ENCODE data around the gene LY86. TPM values are rescaled to one million over a fixed set of nuclear protein-coding genes. Genes with fewer than 3 reads are reported as not detected.

The LY86 gene
- total RNA-seq, 1 experiment from 2014 or later: not detected

DNA sequence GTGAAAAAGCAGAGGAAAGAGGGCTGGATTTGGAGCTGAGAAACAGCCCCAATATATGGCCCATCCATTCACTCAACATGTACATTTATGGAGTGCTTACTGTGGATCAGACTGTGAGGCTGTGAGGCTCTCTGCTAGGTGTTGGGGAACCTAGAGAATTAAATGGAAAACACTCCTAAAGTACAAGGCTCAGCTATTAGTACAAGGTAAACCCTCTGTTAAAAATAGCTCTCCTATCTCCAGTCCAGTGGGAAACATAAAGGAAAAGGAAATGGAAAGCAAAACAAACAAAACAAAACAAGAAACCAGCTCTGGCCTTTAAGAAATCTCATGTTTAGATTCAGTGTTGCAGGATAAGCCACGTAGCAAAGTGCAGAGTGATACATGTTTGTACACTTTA lies 35.0 kb downstream of the LY86 start:
- H4K8ac ChIP-seq (replicated peaks; ENCODE audit: insufficient read length, low read depth, low read length): no peak overlapping the region
- no peaks in the 10 kb centered on the region for H3K79me2 ChIP-seq (ENCODE audit: insufficient read depth, low read length)
- no peak overlapping the region for H3T11ph ChIP-seq (ENCODE audit: low read length)
- H3K27me3 Mint-ChIP-seq (ENCODE audit: low read depth): peaks cover 20% of the 10 kb centered on the region
- no peak overlapping the region for H2BK5ac ChIP-seq (ENCODE audit: insufficient read length, low read length)
- peaks cover 3 to 7% of the 10 kb centered on the region in 2 experiments; a peak in 1 of 4 replicates for H3K4me1 Mint-ChIP-seq
- no peak overlapping the region for H4K5ac ChIP-seq (ENCODE audit: insufficient read length, low read depth, low read length)
- H3K9me3 Mint-ChIP-seq: no peaks in the 10 kb centered on the region
- H2BK15ac ChIP-seq (ENCODE audit: low read depth, low read length): no peak overlapping the region
- no peaks in the 10 kb centered on the region for H3K4me1 ChIP-seq (ENCODE audit: insufficient read depth, low read length)
- H3K79me1 ChIP-seq (ENCODE audit: insufficient read depth, low read depth, low read length, poor library complexity, severe bottlenecking): no peaks in the 10 kb centered on the region
- H2BK12ac ChIP-seq (ENCODE audit: insufficient read length, low read depth, low read length): no peak overlapping the region
- TF ChIP-seq, protein P1, sequence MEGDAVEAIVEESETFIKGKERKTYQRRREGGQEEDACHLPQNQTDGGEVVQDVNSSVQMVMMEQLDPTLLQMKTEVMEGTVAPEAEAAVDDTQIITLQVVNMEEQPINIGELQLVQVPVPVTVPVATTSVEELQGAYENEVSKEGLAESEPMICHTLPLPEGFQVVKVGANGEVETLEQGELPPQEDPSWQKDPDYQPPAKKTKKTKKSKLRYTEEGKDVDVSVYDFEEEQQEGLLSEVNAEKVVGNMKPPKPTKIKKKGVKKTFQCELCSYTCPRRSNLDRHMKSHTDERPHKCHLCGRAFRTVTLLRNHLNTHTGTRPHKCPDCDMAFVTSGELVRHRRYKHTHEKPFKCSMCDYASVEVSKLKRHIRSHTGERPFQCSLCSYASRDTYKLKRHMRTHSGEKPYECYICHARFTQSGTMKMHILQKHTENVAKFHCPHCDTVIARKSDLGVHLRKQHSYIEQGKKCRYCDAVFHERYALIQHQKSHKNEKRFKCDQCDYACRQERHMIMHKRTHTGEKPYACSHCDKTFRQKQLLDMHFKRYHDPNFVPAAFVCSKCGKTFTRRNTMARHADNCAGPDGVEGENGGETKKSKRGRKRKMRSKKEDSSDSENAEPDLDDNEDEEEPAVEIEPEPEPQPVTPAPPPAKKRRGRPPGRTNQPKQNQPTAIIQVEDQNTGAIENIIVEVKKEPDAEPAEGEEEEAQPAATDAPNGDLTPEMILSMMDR (conservative IDR thresholded peaks at IDR 0.05): no peak
- no CpG with 5 or more reads among the region's 1 CpG for WGBS (ENCODE audit: extremely low coverage, insufficient read length, low lambda C conversion rate)
- no peak overlapping the region for H3K4me3 Mint-ChIP-seq
- H2BK120ac ChIP-seq (ENCODE audit: low read depth, low read length, poor library complexity, severe bottlenecking): no peak overlapping the region
- H3K9ac ChIP-seq (ENCODE audit: extremely low read depth, insufficient read length, low read length): no peak overlapping the region
- no peaks in the 10 kb centered on the region for H4K20me1 ChIP-seq (ENCODE audit: control insufficient read depth, insufficient read depth, insufficient read length)
- H3K14ac ChIP-seq (ENCODE audit: insufficient read depth, low read length): no peak overlapping the region
- no peak overlapping the region for H3K27ac Mint-ChIP-seq
- H3K18ac ChIP-seq (ENCODE audit: insufficient read length, low read depth, low read length): no peak overlapping the region
- no peaks in the 10 kb centered on the region for H3K36me3 Mint-ChIP-seq (ENCODE audit: insufficient read depth in 1 of 3, low read depth in 3 of 3)
- no peak overlapping the region for H2AFZ ChIP-seq (ENCODE audit: low read length)
- no peaks in the 10 kb centered on the region for H3K27me3 ChIP-seq (ENCODE audit: insufficient read depth, low read length)
- no peak overlapping the region for H3K4me2 ChIP-seq (ENCODE audit: insufficient read depth, insufficient read length, low read length)
- no peak for DNase-seq
- no peak overlapping the region for H3K56ac ChIP-seq (ENCODE audit: insufficient read length, low read depth, low read length)
- no peaks in the 10 kb centered on the region for H3K9me3 ChIP-seq (ENCODE audit: control insufficient read depth, low read depth, low read length)
- no peak overlapping the region for H3K27ac ChIP-seq (ENCODE audit: insufficient read length, low read depth, low read length)
- no peak overlapping the region for H4K91ac ChIP-seq (ENCODE audit: insufficient read length, low read depth, low read length)
- H3K4ac ChIP-seq (ENCODE audit: low read depth, low read length): no peak overlapping the region
- H3K23me2 ChIP-seq (ENCODE audit: insufficient read length, low read depth, low read length, poor library complexity, severe bottlenecking): no peaks in the 10 kb centered on the region
- H2BK20ac ChIP-seq (ENCODE audit: low read depth, low read length, poor library complexity, severe bottlenecking): no peak overlapping the region
- no peak overlapping the region for H3K23ac ChIP-seq (ENCODE audit: insufficient read length, low read depth, low read length)
- H2AK5ac ChIP-seq (ENCODE audit: insufficient read length, low read length): no peak overlapping the region

All from H9 (cell line).